ENCODE data around the gene VSIR.

The VSIR gene

GRCh38 chr10:71747039-71747531 lies 26.2 kb downstream of the VSIR start:
- DNase-seq (ENCODE audit: low read depth in 2 of 2), result no peak

GRCh38 chr10:71746344-71747037 lies 26.8 kb downstream of the VSIR start:
- no peak for DNase-seq (ENCODE audit: low read depth in 2 of 2)

DNA sequence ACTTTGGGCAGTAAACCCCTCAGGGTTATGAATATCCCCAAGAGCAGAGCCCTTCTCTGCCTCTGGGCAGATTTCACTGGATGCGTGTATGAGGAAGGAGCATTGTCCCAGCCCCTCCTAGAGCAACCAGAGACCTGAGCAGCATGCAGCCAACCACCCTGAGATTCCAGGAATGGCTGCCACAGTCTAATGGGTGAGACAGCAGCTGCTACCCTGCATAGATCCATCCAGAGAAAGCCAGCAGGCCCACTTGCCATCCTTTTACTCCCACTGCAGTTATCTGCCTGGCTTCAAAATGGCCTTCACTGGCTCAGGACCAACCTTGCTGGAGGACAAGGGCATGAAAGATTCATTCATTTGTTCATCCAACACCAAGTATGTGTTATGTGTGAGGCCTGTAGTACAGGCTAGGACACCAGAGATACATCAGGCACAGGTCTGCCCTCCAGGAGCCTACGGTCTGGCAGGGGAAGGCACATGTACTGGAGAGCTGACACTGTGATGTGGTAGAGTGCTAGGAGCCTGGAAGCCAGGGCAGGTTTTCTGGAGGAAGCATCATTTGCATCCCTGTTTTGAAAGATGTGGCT lies 27.6 kb downstream of the VSIR start:
- no peak for DNase-seq (ENCODE audit: low read depth in 2 of 2)

DNA sequence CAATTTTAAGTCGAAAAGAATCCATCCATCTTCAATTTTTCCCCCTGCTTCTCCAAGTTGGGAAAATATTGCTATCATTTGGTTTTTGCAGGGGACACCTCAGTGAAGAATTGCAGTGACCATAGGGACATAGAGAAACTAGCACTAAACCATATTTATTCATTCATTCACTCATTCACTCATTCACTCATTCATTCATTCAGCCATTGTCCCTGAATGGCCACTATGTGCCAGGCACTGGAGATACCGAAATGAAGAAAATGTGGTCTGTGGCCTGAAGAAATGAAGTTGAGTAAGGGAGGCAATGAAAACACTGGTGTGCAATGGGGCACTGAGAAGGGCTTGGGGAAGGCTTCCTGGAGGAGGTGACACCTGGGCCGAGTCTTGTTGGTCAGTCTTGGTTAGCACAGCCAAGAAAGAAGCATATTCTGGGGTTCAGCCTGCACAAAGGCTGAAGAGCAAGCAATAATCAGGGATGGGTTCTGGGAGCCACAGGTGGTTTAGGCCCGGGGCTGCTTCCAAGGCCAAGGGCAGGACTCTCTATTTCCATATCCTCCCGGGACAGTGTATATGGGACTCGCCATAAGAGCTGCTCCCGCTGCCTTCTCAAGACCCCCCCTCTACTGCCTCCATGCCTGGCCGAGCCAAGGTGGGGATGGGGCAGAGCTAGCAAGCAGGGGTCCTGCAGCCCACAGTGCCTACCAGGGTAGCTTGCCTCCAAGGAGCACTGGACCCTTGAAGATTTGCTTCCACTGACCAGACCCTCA lies 28.2 kb downstream of the VSIR start:
- no peak for DNase-seq (ENCODE audit: low read depth in 2 of 2)

GRCh38 chr10:71743866-71744265 lies 29.5 kb downstream of the VSIR start:
- DNase-seq (ENCODE audit: low read depth in 2 of 2), result no peak

- no peak for DNase-seq (ENCODE audit: low read depth in 2 of 2)
These were observed 30.1 kb downstream of the VSIR start for GRCh38 chr10:71743089-71743838.

DNA sequence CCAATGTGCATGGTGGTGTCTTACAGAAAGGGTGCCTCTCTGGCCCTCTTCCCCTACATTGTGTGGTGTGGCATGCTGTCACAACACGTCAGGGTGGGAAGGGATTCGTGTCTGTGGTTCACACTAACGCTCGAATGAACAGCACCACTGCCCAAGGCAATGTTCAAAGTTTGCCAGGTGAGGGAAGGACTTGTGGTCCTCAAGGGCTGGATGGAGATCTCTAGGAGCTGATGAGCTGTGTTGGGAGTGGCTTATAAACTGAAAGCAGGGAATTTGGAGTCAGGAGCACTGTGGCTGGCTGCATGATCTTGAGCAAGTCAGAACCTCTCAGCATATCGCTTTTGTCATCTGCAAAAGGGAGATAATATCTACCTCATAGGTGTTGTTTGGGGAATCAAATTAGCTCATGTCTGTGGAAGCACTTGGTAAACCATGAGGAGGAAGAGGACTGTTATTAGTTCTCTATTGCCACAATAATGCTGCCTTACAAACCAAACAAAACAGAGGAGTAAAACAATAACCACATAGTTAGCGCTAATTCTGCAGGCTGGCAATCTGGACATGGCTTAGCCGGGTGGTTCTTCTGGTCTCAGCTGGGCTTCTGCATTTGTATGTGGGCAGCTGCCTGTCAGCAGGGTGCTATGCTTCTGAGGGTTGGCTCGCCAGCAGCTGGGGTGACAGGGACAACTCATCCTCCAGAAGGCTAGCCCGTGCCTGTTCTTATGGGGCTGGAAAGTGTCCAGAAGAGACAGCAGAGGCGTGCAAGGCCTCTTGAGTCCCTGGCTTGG lies 30.8 kb downstream of the VSIR start:
- no peak for DNase-seq (ENCODE audit: low read depth in 2 of 2)

- no peak for DNase-seq (ENCODE audit: low read depth in 2 of 2)
These were observed 31.6 kb downstream of the VSIR start for GRCh38 chr10:71741671-71742070.

- DNase-seq (ENCODE audit: low read depth in 2 of 2), result no peak
These were observed 32.3 kb downstream of the VSIR start for GRCh38 chr10:71741029-71741428.

GRCh38 chr10:71740069-71740653 lies 33.2 kb downstream of the VSIR start:
- no peak for DNase-seq (ENCODE audit: low read depth in 2 of 2)

- no peak for DNase-seq (ENCODE audit: low read depth in 2 of 2)
These were observed 33.9 kb downstream of the VSIR start for GRCh38 chr10:71739358-71739900.

DNA sequence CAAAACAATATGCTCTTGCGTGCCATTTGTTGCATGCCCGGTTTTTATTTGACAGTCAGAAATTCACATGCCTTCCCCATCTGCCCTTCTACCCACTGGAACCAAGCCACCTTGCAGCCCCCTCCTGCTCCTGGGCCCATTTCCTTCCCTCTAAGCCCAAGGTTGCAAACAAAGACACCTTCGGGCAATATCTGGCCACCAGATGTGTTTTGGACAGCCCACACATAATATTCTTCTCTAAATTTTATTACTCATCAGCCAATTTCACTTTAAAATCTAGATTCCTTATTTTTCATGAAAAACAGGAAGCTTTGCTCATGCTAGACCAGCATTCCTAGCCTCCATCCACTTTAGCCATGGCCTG lies 35.5 kb downstream of the VSIR start:
- no peak for DNase-seq (ENCODE audit: low read depth in 2 of 2)

DNA sequence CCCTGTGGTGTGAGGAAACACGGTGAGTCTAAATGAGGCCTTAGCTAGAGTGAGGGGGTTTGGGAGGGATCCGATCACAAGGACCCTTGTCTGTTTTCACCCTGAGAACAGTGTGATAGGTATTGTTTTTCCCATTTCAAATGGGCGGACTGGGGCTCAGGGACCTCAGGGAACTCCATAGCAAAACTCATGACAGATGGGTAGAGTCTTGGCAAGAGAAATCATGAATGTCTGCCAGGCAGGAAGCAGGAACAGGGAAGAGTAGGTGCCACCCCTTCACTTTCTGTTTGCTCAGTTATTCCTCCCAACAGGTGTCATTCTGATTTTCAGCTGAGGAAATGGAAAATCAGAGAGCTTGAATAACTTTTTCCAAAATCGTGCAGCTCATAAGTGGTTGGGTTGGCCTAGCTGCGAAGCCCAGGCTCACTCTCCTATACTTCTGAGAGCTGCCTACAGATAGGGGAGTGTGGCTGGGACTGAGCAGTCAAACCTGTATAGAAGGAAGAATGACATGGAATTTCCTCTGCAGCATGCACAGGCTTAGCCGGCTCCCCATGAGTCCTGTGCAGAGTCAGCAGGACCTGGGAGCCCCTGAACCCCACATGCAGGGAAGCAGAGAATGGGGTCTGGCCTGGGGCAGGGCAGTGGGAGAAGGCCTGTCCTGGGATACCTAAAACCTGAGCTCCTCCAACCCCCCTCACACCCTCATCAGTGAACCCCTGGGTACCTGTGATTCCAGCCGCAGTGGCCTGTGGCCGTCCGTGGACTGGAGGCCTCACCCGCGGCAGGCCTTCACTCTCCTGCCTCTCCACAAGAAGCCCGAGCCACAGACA lies 36.1 kb downstream of the VSIR start:
- no peak for DNase-seq (ENCODE audit: low read depth in 2 of 2)

DNA sequence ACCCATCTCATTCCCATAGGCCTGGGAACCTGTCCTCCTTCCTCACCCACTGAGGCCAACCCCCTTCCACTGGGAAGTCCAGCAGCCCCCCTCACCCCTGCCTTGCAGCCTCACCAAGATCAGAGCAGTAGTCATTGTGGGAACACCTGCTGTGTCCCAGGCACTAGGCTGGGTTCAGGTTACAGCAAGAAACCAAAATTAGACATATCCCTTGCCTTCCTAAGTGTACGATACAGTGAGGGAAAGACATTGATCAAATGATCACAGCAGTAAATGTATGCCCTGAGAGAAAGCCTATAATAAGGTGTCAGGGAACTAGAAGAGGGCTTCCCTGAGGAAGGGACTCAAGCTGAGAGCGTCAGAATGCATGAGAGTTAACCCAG lies 36.8 kb downstream of the VSIR start:
- no peak for DNase-seq (ENCODE audit: low read depth in 2 of 2)

DNA sequence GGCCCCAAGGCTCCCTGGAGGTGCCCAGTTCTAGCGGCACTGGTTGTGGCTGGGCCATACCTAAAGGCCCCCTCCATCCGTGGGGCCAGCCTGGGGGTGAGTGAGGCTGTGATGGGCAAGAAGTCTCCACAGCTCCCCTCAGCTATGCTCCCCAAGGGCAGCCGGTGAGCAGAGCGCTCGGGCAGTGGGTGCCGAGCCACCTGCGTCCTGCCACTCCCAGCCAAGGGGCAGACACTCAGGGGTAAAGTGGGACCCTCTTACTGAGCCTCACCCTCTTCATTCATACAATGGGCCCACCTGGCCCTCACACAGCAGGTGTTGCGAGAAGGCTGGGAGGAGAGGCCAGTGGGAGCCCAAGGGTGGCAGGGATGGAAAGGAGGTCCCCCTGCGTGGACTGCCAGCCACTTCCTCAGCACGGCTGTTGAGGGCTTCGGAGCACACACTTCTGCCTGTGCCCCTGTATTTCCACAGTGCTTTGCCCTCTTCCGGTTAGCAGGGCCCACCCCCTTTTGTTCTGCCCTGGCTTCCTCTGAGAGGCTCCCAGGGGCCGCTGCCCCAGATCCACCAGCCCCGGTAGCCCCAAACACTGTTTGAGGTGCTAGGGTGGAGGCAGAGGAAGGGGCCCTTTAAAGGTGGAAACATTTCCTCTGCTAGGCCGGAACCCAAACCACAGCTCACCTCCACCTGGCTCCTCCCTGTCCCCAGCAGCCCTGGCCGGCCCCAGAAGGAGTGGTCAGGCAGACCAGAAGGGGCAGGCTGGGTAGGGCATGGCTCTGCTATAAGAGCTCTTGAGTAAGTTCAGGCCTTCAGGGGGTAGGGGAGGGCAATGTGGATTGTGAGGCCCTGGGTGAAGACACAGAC lies 37.4 kb downstream of the VSIR start:
- DNase-seq (ENCODE audit: low read depth in 2 of 2), result no peak

DNA sequence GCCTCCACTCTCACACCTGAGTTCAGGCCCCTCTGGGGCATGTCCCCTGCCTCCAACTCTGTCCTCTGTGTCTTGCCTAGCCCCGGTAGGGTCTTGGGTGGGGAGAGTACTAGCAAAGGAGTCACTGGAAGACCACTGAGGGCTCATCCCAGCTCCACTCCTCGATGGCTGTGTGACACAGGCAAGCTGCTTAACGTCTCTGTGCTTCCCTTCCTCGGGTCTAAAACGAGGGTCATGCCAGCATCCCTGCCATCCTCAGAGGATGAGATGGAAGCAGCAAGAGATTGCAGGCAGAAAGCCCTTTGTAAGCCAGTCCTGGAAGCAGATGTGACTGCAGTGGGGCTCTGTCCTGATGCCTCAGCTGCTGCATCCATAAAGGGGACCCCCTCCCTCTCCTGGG lies 38.5 kb downstream of the VSIR start:
- DNase-seq (ENCODE audit: low read depth in 2 of 2), result no peak

DNA sequence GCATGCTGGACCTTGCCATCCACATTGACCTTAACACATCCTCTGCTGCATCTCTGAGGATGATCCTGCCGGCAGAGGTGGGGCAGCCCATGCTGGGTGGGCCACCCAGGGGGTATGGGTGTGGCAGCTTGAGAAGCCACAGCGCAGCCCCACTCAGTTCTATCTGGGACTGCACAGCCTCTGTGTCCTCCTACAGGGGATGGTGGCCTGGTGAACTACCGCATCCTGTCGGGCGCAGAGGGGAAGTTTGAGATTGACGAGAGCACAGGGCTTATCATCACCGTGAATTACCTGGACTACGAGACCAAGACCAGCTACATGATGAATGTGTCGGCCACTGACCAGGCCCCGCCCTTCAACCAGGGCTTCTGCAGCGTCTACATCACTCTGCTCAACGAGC lies 41.5 kb downstream of the VSIR start:
- no peak for DNase-seq (ENCODE audit: low read depth in 2 of 2)

- no peak for DNase-seq (ENCODE audit: low read depth in 2 of 2)
These were observed 44.1 kb downstream of the VSIR start for GRCh38 chr10:71729161-71729636.
